HepG2 (cell line): ENCODE measurements around the gene TNFAIP2. TPM values are rescaled to one million over a fixed set of nuclear protein-coding genes. Genes with fewer than 3 reads are reported as not detected.

Source experiments
- CTCF ChIP-seq: sonication (generic); formaldehyde crosslinking; IDR thresholded peaks from 2 replicates; pipeline ENCODE4 v1.5.0; 2020; ENCODE audit warnings: mild to moderate bottlenecking, missing genetic modification reagents, moderate library complexity
- EHMT2 ChIP-seq: fragments of 200-600 bp; sonication (generic); IDR thresholded peaks from 2 replicates; pipeline ENCODE4 v1.7.0; 2017; ENCODE audit warnings: antibody characterized with exemption, low read depth, low read length, borderline replicate concordance
- HOXA7 ChIP-seq: sonication (generic); formaldehyde crosslinking; IDR thresholded peaks from 2 replicates; pipeline ENCODE4 v1.8.1; 2022; ENCODE audit warnings: mild to moderate bottlenecking, missing genetic modification reagents, moderate library complexity
- JUND ChIP-seq: sonication (generic); formaldehyde crosslinking; IDR thresholded peaks from 2 replicates; pipeline ENCODE4 v1.8.0; 2022; ENCODE audit warnings: mild to moderate bottlenecking, missing genetic modification reagents
- MED13 ChIP-seq: sonication (generic); formaldehyde crosslinking; IDR thresholded peaks from 2 replicates; pipeline ENCODE4 v1.5.0; 2020; ENCODE audit warnings: missing genetic modification reagents
- PITX1 ChIP-seq: sonication (generic); formaldehyde crosslinking; IDR thresholded peaks from 2 replicates; pipeline ENCODE4 v1.5.1; 2020; ENCODE audit warnings: mild to moderate bottlenecking, missing genetic modification reagents
- PREB ChIP-seq: sonication (generic); formaldehyde crosslinking; IDR thresholded peaks from 2 replicates; pipeline ENCODE4 v1.4.0; 2020; ENCODE audit warnings: missing genetic modification reagents
- RXRB ChIP-seq: IDR thresholded peaks from 2 replicates; pipeline ENCODE4 v1.6.1; 2016; ENCODE audit warnings: borderline replicate concordance, missing genetic modification reagents, missing compliant biosample characterization
- SETDB1 ChIP-seq: sonication (generic); formaldehyde crosslinking; IDR thresholded peaks from 2 replicates; pipeline ENCODE4 v1.5.1; 2020; ENCODE audit warnings: missing genetic modification reagents, mild to moderate bottlenecking, borderline replicate concordance
- SP4 ChIP-seq: sonication (generic); formaldehyde crosslinking; IDR thresholded peaks from 2 replicates; pipeline ENCODE4 v1.8.1; 2023; ENCODE audit warnings: mild to moderate bottlenecking, missing genetic modification reagents
- TAF15 ChIP-seq: fragments of 200-400 bp; formaldehyde crosslinking; IDR thresholded peaks from one replicate; pipeline ENCODE4 v1.6.1; 2018; ENCODE audit warnings: mild to moderate bottlenecking, low read depth, low read length; ENCODE audit not compliant: poor library complexity, severe bottlenecking
- TCF12 ChIP-seq, 2 experiments: fragments of 450-650 bp in 1 of 2; sonication (generic) in 1 of 2; formaldehyde crosslinking in 1 of 2; IDR thresholded peaks; 2 replicates each; pipeline versions ENCODE4 v1.6.1 to v1.8.0; 2017 to 2022; ENCODE audit warnings: antibody characterized with exemption in 1 of 2, mild to moderate bottlenecking in 1 of 2, missing genetic modification reagents in 1 of 2, moderate library complexity in 1 of 2
- ZBTB37 ChIP-seq: sonication (generic); formaldehyde crosslinking; IDR thresholded peaks from 2 replicates; pipeline ENCODE4 v1.4.0; 2020; ENCODE audit warnings: mild to moderate bottlenecking, missing genetic modification reagents
- ZMAT5 ChIP-seq: sonication (generic); formaldehyde crosslinking; IDR thresholded peaks from 2 replicates; pipeline ENCODE4 v1.5.0; 2020; ENCODE audit warnings: mild to moderate bottlenecking, low read depth, missing genetic modification reagents, borderline replicate concordance
- ZNF468 ChIP-seq: sonication (generic); formaldehyde crosslinking; IDR thresholded peaks from 2 replicates; pipeline ENCODE4 v1.8.0; 2022; ENCODE audit warnings: mild to moderate bottlenecking, moderate library complexity, missing genetic modification reagents
- ZNF503 ChIP-seq: sonication (generic); formaldehyde crosslinking; IDR thresholded peaks from 2 replicates; pipeline ENCODE4 v1.4.0; 2020; ENCODE audit warnings: missing genetic modification reagents
- ZNF614 ChIP-seq: IDR thresholded peaks from 2 replicates; pipeline ENCODE4 v1.6.1; 2018; ENCODE audit warnings: missing biosample characterization, missing genetic modification reagents, inconsistent platforms, borderline replicate concordance
- ZNF720 ChIP-seq: sonication (generic); formaldehyde crosslinking; IDR thresholded peaks from 2 replicates; pipeline ENCODE4 v1.4.0; 2020; ENCODE audit warnings: missing genetic modification reagents
- polyA plus RNA-seq, 8 experiments: library from polyadenylated mRNA; depleted of rRNA in 3 of 8; stranded (reverse) in 7 of 8; unstranded in 1 of 8; fragments of >200 nt; fragmentation: Illumina TruSeq in 4 of 8; extraction: Trizol in 4 of 8; gene quantifications; 2 replicates each; pipeline versions ENCODE4 v1.2.1 to v1.2.3, GENCODE V29; 2011 to 2016; ENCODE audit warnings: low read depth in 4 of 8, missing spikeins in 1 of 8, mixed read lengths in 1 of 8; ENCODE audit not compliant: insufficient read depth in 1 of 8
- total RNA-seq, 5 experiments: library from RNA; depleted of rRNA; stranded (reverse); fragments of >200 nt; fragmentation: Illumina TruSeq; extraction: Trizol; gene quantifications; 2 replicates each; pipeline ENCODE4 v1.2.3, GENCODE V29; 2016; ENCODE audit warnings: low read depth in 1 of 5
- TF ChIP-seq, protein P1 (sequence below), 2 experiments: fragments of 450-650 bp in 1 of 2; sonication (generic) in 1 of 2; formaldehyde crosslinking; IDR thresholded peaks; 2 replicates each; pipeline versions ENCODE4 v1.5.0 to v1.8.0; 2020 to 2022; ENCODE audit warnings: mild to moderate bottlenecking in 1 of 2, missing genetic modification reagents in 1 of 2
- TF ChIP-seq, protein P2 (sequence below): sonication (generic); formaldehyde crosslinking; IDR thresholded peaks from 2 replicates; pipeline ENCODE4 v1.5.1; 2020; ENCODE audit warnings: mild to moderate bottlenecking, missing genetic modification reagents, borderline replicate concordance

TNFAIP2 gene
- total and polyA plus RNA-seq, 2 of the 13 experiments (the other 11 are each of a cell fraction or from before 2014, with no cell fraction given), result 0.46 to 1.5 TPM

DNA sequence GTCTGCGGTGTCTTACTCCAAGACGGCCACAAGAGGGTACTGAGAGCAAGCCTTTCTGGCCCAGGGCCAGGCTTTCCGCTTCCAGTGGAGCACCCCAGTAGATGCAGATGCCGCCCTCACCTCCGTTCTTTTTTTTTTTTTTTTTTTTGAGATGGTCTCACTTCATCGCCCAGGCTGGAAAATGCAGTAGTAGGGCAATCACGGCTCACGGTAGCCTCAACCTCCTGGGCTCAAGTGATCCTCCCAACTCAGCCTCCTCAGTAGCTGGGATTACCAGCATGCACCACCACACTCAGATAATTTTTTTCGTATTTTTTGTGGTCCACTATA is 44.9 kb upstream of the TNFAIP2 start (continued):
- no peak for TF ChIP-seq TAF15
- TF ChIP-seq CTCF (CRISPR knock-in tag), result peak; percentile 92
- TF ChIP-seq, protein P1, sequence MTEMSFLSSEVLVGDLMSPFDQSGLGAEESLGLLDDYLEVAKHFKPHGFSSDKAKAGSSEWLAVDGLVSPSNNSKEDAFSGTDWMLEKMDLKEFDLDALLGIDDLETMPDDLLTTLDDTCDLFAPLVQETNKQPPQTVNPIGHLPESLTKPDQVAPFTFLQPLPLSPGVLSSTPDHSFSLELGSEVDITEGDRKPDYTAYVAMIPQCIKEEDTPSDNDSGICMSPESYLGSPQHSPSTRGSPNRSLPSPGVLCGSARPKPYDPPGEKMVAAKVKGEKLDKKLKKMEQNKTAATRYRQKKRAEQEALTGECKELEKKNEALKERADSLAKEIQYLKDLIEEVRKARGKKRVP (CRISPR knock-in tag; IDR thresholded peaks at IDR 0.05), result no peak
- no peak for TF ChIP-seq EHMT2
- TF ChIP-seq PITX1 (CRISPR knock-in tag), result no peak
- TF ChIP-seq PREB (CRISPR knock-in tag), result no peak
- TF ChIP-seq ZNF468 (CRISPR knock-in tag), result no peak
- no peak for TF ChIP-seq ZNF503 (CRISPR knock-in tag)
- no peak for TF ChIP-seq MED13
- 0 out of 2 replicates have a peak, but pooled peaks have one; percentile 24 for TF ChIP-seq RXRB (CRISPR knock-in tag)
- no peak for TF ChIP-seq ZNF720 (CRISPR knock-in tag)
- TF ChIP-seq JUND (CRISPR knock-in tag), result no peak
- TF ChIP-seq SP4 (CRISPR knock-in tag), result no peak
- no peak for TF ChIP-seq SETDB1
- no peak for TF ChIP-seq ZBTB37 (CRISPR knock-in tag)
- TF ChIP-seq ZNF614 (CRISPR knock-in tag), result no peak
- no peak for TF ChIP-seq HOXA7 (CRISPR knock-in tag)
- TF ChIP-seq ZMAT5, result no peak
- TF ChIP-seq, protein P2, sequence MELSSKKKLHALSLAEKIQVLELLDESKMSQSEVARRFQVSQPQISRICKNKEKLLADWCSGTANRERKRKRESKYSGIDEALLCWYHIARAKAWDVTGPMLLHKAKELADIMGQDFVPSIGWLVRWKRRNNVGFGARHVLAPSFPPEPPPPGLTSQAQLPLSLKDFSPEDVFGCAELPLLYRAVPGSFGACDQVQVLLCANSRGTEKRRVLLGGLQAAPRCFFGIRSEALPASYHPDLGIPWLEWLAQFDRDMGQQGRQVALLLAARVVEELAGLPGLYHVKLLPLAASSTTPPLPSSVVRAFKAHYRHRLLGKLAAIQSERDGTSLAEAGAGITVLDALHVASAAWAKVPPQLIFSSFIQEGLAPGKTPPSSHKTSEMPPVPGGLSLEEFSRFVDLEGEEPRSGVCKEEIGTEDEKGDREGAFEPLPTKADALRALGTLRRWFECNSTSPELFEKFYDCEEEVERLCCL (CRISPR knock-in tag), result no peak
- no peak for TF ChIP-seq TCF12 (IDR thresholded peaks at IDR 0.05)
- TF ChIP-seq TCF12 (CRISPR knock-in tag; IDR thresholded peaks at IDR 0.05), result no peak
